GM13977 (cell line): Measurements from ENCODE around the gene PRKAG2.

Experiments
- DNase-seq: peaks from one replicate; pipeline ENCODE4 v3.0.0; 2012; ENCODE audit warnings: low spot score
- in situ Hi-C: fragments of 300-500 bp; cut with MboI; formaldehyde crosslinking; loops from one replicate; pipeline ENCODE4 v1.12.0; 2022; ENCODE audit warnings: low sequenced_read_pairs, low pct_unique_long_range_greater_than_20kb, mixed read lengths, inconsistent platforms; ENCODE audit not compliant: unreplicated experiment
- TF ChIP-seq, protein P1 (sequence below): IDR thresholded peaks from 2 replicates; pipeline ENCODE4 v1.5.1; 2012; ENCODE audit warnings: mild to moderate bottlenecking, control low read depth; ENCODE audit not compliant: insufficient read depth; ENCODE audit errors: extremely low read depth, missing control alignments

Gene PRKAG2

DNA sequence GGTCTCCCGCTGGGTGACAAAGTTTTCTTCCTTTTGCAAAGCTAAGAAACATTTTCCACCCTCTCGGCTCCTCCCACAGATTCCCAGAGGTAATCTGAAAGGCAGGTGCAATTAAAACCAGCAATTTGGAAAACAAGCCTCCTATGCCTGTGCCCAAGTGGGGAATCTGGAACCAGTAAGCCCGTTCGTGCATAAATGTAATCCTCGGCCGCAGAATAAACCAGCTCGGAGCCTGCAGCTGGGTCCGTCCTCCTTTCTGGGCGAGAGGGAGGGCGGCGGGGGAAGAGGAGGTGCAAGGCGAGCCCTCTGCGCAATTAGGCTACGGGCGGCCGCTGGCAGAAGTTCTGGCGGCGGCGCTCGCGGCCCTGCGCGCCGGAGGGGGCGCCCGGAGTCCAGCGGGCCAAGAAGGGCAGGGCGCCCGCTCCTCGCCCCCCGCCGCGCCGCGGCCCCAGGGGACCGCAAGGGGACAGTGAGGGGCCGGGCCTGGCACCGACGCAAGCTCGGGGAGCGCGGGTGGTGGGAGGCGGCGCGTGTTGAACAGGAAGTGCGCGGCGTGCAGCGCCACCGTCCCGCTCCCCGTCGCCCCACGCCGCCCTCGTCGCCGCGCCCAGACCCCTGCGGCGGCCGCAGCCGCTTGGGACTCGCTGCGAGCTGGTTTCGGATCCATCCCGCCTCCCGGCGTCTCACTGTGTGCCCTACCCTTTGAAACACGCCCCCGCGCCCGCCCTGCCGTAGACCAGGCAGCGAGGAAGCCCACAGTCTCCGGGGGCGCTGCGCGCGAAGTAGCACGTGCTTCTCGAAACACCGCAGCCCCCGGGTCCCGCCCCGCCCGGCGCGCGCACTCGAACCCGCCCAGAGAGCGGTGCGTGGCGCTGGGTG is at the start of gene PRKAG2:
Gene PRKAG2, minus strand, starts transcription at position 217 of the 879 bp plus-strand sequence. CDS start 495 bp downstream, outside the sequence.
- DNase-seq: peak; percentile 85
- TF ChIP-seq, protein P1, sequence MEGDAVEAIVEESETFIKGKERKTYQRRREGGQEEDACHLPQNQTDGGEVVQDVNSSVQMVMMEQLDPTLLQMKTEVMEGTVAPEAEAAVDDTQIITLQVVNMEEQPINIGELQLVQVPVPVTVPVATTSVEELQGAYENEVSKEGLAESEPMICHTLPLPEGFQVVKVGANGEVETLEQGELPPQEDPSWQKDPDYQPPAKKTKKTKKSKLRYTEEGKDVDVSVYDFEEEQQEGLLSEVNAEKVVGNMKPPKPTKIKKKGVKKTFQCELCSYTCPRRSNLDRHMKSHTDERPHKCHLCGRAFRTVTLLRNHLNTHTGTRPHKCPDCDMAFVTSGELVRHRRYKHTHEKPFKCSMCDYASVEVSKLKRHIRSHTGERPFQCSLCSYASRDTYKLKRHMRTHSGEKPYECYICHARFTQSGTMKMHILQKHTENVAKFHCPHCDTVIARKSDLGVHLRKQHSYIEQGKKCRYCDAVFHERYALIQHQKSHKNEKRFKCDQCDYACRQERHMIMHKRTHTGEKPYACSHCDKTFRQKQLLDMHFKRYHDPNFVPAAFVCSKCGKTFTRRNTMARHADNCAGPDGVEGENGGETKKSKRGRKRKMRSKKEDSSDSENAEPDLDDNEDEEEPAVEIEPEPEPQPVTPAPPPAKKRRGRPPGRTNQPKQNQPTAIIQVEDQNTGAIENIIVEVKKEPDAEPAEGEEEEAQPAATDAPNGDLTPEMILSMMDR: peak; percentile 3
- in situ Hi-C loops: no loop called here

DNA sequence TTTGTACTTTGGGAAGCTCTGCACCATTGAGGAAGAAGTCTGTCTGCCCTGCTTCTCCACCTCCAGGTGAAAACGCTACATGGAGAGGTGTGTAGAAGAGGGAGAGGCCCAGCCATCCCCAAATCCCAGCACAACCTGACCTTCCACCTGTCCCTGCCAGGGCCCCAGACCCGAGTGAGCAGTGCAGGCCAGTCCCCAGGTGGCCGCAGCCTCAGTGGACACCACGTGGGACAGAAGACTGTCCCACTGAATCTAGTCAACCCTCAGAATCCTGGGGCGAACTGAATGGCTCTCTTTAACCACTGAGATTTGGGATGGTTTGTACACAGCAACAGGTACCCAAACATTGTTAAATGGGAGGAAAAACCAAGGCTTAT is 49.4 kb upstream of the PRKAG2 start:
- in situ Hi-C loops: no loop called here
- DNase-seq: no peak
- TF ChIP-seq, protein P1: no peak

DNA sequence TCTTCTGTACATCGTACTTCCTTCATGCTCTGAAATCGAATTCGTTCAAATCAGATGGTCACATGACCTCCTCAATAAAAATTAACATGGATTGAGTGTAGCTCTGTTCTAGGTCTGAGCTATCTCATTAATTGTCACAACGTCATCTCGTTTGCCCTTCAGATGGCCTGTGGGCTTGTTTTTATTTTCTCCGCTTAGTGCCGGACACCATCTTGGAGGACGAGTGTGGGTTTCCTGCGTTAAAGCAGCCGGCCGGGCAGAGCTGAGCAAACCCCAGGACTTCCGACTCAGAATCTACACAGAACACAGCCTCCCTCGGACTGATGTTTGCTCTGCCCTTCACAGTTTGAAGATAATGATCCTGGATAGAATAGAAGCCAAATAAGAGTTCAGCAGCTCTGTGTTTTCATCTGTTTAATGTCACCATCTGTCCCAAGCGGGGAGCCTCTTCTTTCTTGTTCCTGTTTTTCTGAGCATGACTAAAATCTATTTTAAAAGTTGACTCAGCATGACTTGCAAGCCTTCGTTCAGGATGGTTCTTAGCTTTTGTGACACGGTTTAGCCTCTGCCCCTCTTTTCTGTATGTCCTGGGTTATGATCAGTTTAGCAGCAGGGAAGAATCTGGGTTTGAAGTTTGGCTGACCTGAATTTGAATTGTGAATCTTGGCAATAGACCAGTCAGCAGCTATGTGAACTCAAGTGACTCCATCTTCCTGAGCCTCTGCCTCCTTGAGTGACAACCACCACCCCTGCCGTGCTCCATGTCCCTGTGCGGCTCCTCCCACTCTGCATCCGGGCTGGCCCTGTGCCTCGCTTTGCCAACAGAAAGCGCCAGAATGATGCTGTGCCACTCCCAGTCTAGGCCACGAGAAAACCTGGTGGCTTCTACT is 48.8 kb upstream of the PRKAG2 start:
- TF ChIP-seq, protein P1: no peak
- peak; percentile 57 for DNase-seq
- in situ Hi-C loops: no loop called here

DNA sequence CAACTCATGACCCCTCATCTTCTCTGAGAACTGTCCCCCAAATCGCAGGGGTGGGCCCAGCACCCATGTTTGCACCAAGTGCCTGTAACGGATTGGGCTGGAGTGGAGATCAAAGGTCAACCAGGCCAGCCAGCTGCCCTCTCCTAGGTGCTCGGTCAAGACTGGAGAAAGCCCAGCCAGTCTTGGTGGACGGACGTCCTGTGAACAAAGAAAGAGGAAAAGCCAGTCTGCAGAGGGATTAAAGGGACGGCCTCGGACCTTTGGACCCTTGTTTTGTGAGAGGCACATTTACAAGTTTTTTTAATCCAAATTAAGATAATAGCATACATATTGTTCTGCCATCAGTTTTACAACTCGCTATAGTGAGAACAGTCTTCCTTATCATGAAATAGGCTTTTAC is 47.6 kb upstream of the PRKAG2 start:
- TF ChIP-seq, protein P1: no peak
- DNase-seq: no peak
- in situ Hi-C loops: no loop called here

DNA sequence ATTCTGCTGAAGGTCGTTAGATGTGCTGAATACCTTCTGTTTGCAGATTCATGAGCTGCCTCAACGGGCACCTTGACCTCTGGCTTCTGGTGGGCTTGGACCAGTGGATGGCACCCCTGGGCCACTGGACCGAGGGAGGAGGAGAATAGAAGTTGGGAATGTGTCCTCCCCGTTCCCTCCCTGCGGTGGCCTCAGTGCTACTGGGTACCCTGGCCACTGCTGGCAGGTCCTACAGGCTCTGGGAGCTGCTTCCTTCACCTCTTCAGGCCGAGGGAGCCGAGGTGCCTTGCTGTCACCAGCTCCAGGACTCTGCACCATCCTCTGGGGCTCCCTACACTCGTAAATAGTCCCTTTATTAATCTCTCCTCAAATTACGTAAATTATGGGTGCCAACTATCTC is 47.1 kb upstream of the PRKAG2 start:
- TF ChIP-seq, protein P1: no peak
- DNase-seq: no peak
- in situ Hi-C loops: no loop called here

DNA sequence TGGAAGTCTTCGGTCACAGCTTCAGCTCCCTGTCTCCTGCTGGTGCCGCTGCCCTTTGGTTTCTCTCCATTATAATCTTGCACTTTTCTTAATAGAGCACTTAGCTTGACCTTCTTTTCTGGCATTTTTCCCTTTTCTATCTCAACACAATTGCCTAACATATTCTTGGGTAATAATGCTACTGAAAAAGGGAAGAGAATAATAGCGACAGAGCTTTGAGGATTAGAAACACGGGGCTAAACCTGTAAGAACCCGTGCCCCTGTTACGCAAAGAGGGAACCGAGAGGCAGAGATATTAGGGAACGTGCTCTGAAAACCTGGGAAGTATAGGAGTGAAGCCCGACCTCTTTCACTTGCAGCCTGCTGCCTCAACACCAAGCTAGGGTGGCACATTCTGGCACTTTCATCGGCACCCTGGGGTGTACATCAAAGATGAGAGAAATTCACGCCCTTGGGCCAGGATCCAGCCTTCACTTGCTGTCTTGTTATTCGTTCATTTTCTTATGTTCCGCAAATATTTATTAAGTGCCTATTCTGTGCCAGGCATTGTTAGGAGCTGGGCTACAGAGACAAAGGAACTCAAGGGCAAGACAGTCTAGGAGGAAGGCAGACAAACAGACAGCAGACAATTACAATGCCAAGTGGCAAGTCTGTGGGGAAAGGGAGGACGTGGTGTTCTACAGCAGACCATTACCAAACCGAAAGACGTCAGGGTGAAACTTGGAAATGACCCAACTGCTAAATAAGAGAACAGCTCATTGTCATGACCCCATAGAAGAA is 46.4 kb upstream of the PRKAG2 start:
- DNase-seq: no peak
- in situ Hi-C loops: no loop called here

More for the DNA sequence above, 46.4 kb upstream of the PRKAG2 start:
- TF ChIP-seq, protein P1: no peak
